ENCODE results near the gene LPIN3.

The LPIN3 gene

DNA sequence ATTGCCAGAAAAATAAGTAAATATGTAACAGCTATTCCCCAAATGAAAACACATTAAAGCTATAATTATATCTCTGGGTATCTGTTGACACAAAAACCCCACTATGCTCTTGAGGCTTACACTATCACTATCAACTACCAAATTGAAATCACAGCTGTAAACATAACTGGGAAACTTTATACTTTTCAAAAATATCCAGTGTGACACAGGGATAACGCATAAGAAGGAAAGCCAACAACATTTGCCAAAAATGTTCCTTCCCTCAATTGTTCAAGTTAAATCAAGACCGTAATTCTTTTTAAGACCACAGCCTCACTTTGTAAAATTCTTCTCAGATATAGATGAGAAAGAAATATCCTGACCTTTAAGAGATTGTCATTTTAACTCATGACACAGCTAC, 26.2 kb upstream of the LPIN3 start:
- no peak for DNase-seq (ENCODE audit: extremely low read depth, low read depth)
- TF ChIP-seq, protein P1, sequence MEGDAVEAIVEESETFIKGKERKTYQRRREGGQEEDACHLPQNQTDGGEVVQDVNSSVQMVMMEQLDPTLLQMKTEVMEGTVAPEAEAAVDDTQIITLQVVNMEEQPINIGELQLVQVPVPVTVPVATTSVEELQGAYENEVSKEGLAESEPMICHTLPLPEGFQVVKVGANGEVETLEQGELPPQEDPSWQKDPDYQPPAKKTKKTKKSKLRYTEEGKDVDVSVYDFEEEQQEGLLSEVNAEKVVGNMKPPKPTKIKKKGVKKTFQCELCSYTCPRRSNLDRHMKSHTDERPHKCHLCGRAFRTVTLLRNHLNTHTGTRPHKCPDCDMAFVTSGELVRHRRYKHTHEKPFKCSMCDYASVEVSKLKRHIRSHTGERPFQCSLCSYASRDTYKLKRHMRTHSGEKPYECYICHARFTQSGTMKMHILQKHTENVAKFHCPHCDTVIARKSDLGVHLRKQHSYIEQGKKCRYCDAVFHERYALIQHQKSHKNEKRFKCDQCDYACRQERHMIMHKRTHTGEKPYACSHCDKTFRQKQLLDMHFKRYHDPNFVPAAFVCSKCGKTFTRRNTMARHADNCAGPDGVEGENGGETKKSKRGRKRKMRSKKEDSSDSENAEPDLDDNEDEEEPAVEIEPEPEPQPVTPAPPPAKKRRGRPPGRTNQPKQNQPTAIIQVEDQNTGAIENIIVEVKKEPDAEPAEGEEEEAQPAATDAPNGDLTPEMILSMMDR (IDR thresholded peaks at IDR 0.05; ENCODE audit: low read depth, low read length, missing control alignments): no peak
- no peak overlapping the region for H3K4me3 ChIP-seq (replicated peaks; ENCODE audit: low read depth, low read length)

- TF ChIP-seq, protein P1 (IDR thresholded peaks at IDR 0.05; ENCODE audit: low read depth, low read length, missing control alignments): no peak
- H3K4me3 ChIP-seq (replicated peaks; ENCODE audit: low read depth, low read length): peak overlapping the region; percentile 88
- no peak for DNase-seq (ENCODE audit: extremely low read depth, low read depth)
Observed at GRCh38 chr20:41316051-41316450, 24.6 kb upstream of the LPIN3 start.

- TF ChIP-seq, protein P1 (IDR thresholded peaks at IDR 0.05; ENCODE audit: low read depth, low read length, missing control alignments): no peak
- peak overlapping the region; percentile 88 for H3K4me3 ChIP-seq (replicated peaks; ENCODE audit: low read depth, low read length)
- no peak for DNase-seq (ENCODE audit: extremely low read depth, low read depth)
Observed at GRCh38 chr20:41316602-41317545, 23.7 kb upstream of the LPIN3 start.

DNA sequence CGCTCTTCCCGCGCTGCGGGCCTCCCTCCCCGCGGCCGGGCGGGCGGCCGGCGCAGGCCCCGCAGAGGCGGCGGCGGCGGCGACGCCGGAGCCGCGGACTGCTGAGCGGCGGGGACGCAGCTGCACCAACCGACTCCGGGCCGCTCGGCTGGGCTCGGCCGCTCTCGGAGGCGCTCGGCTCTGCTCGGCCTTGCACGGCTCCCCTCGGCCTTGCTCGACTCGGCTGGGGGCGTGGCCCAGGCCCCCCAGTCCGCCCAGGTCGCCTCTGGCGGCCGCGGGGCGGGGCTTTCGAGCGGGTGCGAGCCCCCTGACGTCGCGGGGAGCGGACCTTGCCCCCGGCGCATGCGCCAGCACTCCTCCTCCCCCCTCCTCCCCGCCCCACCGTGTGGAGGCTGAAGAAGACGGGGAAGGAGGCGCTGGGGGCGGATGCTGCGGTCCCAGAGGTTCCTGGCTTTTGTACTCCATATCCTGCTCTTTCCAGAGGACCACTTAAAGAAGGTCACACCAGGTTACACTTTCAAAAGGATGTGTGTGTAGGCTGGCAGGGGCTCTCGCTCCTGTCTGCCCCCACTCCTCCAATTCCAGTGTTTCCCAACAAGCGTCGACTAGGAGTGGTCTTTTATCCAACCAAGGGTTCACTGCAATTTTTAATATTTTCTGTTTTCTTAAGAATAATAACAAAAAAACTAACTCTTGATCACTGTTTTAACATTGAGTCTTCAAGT, 22.9 kb upstream of the LPIN3 start, which contains the start of gene ZHX3:
Gene ZHX3 (minus strand): TSS at position 186 of the 725 bp plus-strand sequence. CDS start 112,815 bp downstream, outside the sequence.
- DNase-seq (ENCODE audit: extremely low read depth, low read depth): peak; percentile 75
- peak within 1 kb of the TSS; percentile 88 for H3K4me3 ChIP-seq (replicated peaks; ENCODE audit: low read depth, low read length)
- TF ChIP-seq, protein P1 (IDR thresholded peaks at IDR 0.05; ENCODE audit: low read depth, low read length, missing control alignments): no peak

- peak overlapping the region; percentile 40 for H3K4me3 ChIP-seq (replicated peaks; ENCODE audit: low read depth, low read length)
- no peak for DNase-seq (ENCODE audit: extremely low read depth, low read depth)
- TF ChIP-seq, protein P1 (IDR thresholded peaks at IDR 0.05; ENCODE audit: low read depth, low read length, missing control alignments): no peak
Observed at GRCh38 chr20:41318271-41318649, 22.4 kb upstream of the LPIN3 start.

DNA sequence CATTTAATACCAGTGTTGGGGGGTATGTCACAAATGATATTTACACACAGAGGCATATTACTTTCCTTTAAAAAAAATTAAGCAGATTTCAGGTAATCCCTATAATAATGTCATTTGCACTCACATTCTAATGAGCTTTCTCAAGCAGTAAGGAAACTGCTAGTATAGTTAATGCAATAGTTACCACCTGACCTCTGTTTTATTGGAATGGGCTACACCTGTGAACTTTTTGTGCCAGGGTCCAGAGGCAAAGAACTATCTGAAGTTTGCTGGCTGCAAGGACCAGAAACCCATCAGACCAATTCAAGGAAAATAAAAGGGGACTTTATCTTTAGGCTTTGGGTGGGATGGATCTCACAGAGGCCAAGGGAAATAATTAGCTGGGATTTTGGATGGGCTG, 20.2 kb upstream of the LPIN3 start:
- no peak for DNase-seq (ENCODE audit: extremely low read depth, low read depth)
- H3K4me3 ChIP-seq (replicated peaks; ENCODE audit: low read depth, low read length): no peak overlapping the region
- TF ChIP-seq, protein P1 (IDR thresholded peaks at IDR 0.05; ENCODE audit: low read depth, low read length, missing control alignments): no peak

All from HFF-Myc (cell line).